Left ventricle myocardium inferior (tissue), 1 donor: ENCODE results near the gene CHCHD6. TPM values are rescaled to one million over a fixed set of nuclear protein-coding genes. Genes with fewer than 3 reads are reported as not detected.
"Not testable (repeated sequence)": the region's sequence is repeated elsewhere in the genome, so short reads cannot be mapped to it uniquely, and the experiment has no call there.

Experiments
- DNase-seq: peaks from one replicate; pipeline ENCODE4 v3.0.0-alpha.2; 2020
- H3K27ac ChIP-seq: fragments of 200-600 bp; replicated peaks from 2 replicates; pipeline ENCODE4 v1.8.0; 2021
- H3K27me3 ChIP-seq: fragments of 200-600 bp; 2 replicates; pipeline ENCODE4 v1.8.0; 2021; ENCODE audit warnings: low read depth
- H3K36me3 ChIP-seq: fragments of 200-600 bp; 2 replicates; pipeline ENCODE4 v1.8.0; 2021
- H3K4me1 ChIP-seq: fragments of 200-600 bp; 2 replicates; pipeline ENCODE4 v1.8.0; 2021
- H3K4me3 ChIP-seq: fragments of 200-600 bp; 2 replicates; pipeline ENCODE4 v1.8.0; 2021; ENCODE audit warnings: mild to moderate bottlenecking, moderate library complexity
- H3K9me3 ChIP-seq: fragments of 200-600 bp; replicated peaks from 2 replicates; pipeline ENCODE4 v1.8.0; 2021
- CTCF ChIP-seq: fragments of 200-600 bp; IDR thresholded peaks from 2 replicates; pipeline ENCODE4 v1.8.0; 2021; ENCODE audit warnings: antibody characterized with exemption, mild to moderate bottlenecking, borderline replicate concordance
- intact Hi-C: fragments of 100-400 bp; cut with micrococcal nuclease; formaldehyde crosslinking; loops from one replicate; pipeline ENCODE4 v1.11.0; 2022
- total RNA-seq: library from RNA; stranded (reverse); fragmentation: NEBNext Ultra II Directional; extraction: Animal tissue kit (Norgen Biotek cat#: 25700); gene quantifications from one replicate; pipeline ENCODE4 v1.2.1, GENCODE V29; 2021
- donor health status: DM: no; HTN: yes; CAD: no; lungs with severe emphysema.

Gene CHCHD6
- total RNA-seq, 1 donor from 2014 or later = 10.1 TPM

GRCh38 chr3:126798521-126798920 is 94.5 kb downstream of the CHCHD6 start:
- H3K27me3 ChIP-seq = no peaks in the 10 kb centered on the region
- no peak overlapping the region for H3K4me3 ChIP-seq
- H3K9me3 ChIP-seq = peaks cover 8% of the 10 kb centered on the region
- no peak for TF ChIP-seq CTCF
- peaks cover 4% of the 10 kb centered on the region for H3K36me3 ChIP-seq
- no peak for DNase-seq
- intact Hi-C loops = no loop called here
- no peak overlapping the region for H3K27ac ChIP-seq
- H3K4me1 ChIP-seq = no peaks in the 10 kb centered on the region

GRCh38 chr3:126799099-126799498 is 95.1 kb downstream of the CHCHD6 start:
- DNase-seq = no peak
- intact Hi-C loops = no loop called here
- H3K9me3 ChIP-seq = peaks cover 5% of the 10 kb centered on the region
- H3K36me3 ChIP-seq = peaks cover 4% of the 10 kb centered on the region
- H3K4me1 ChIP-seq = no peaks in the 10 kb centered on the region
- H3K4me3 ChIP-seq = no peak overlapping the region
- TF ChIP-seq CTCF = no peak
- no peaks in the 10 kb centered on the region for H3K27me3 ChIP-seq
- no peak overlapping the region for H3K27ac ChIP-seq

- intact Hi-C loops, H3K4me3 ChIP-seq, H3K27ac ChIP-seq, DNase-seq, H3K27me3 ChIP-seq, H3K4me1 ChIP-seq, H3K36me3 ChIP-seq, H3K9me3 ChIP-seq: not testable (repeated sequence)
Observed at GRCh38 chr3:126801312-126801711, 97.3 kb downstream of the CHCHD6 start.

GRCh38 chr3:126807795-126808194 is 103.8 kb downstream of the CHCHD6 start:
- no peak for TF ChIP-seq CTCF
- Histone ChIP-seq H3K9me3 (peaks cover 18% of the 10 kb centered on the region), H3K4me1 (peaks cover 18% of the 10 kb centered on the region), H3K36me3 (no peaks in the 10 kb centered on the region), H3K27me3 (no peaks in the 10 kb centered on the region), H3K4me3 (no peak overlapping the region), H3K27ac (no peak overlapping the region)
- DNase-seq = no peak
- intact Hi-C loops = no loop called here

GRCh38 chr3:126811530-126811929 is 107.5 kb downstream of the CHCHD6 start:
- H3K4me3 ChIP-seq = no peak overlapping the region
- H3K36me3 ChIP-seq = no peaks in the 10 kb centered on the region
- no peaks in the 10 kb centered on the region for H3K27me3 ChIP-seq
- no peak for TF ChIP-seq CTCF
- peak overlapping the region; percentile 54 for H3K27ac ChIP-seq
- H3K4me1 ChIP-seq = peaks cover 24% of the 10 kb centered on the region
- no peak for DNase-seq
- peaks cover 18% of the 10 kb centered on the region for H3K9me3 ChIP-seq
- intact Hi-C loops = no loop called here

- H3K4me3 ChIP-seq = no peak overlapping the region
- DNase-seq = no peak
- H3K9me3 ChIP-seq = no peaks in the 10 kb centered on the region
- H3K36me3 ChIP-seq = no peaks in the 10 kb centered on the region
- H3K27ac ChIP-seq = no peak overlapping the region
- intact Hi-C loops = no loop called here
- no peaks in the 10 kb centered on the region for H3K27me3 ChIP-seq
- H3K4me1 ChIP-seq = peaks cover 39% of the 10 kb centered on the region
- TF ChIP-seq CTCF = no peak
Observed at GRCh38 chr3:126816298-126816697, 112.3 kb downstream of the CHCHD6 start.
